Measurements from ENCODE around the gene S100A6.

The S100A6 gene

DNA sequence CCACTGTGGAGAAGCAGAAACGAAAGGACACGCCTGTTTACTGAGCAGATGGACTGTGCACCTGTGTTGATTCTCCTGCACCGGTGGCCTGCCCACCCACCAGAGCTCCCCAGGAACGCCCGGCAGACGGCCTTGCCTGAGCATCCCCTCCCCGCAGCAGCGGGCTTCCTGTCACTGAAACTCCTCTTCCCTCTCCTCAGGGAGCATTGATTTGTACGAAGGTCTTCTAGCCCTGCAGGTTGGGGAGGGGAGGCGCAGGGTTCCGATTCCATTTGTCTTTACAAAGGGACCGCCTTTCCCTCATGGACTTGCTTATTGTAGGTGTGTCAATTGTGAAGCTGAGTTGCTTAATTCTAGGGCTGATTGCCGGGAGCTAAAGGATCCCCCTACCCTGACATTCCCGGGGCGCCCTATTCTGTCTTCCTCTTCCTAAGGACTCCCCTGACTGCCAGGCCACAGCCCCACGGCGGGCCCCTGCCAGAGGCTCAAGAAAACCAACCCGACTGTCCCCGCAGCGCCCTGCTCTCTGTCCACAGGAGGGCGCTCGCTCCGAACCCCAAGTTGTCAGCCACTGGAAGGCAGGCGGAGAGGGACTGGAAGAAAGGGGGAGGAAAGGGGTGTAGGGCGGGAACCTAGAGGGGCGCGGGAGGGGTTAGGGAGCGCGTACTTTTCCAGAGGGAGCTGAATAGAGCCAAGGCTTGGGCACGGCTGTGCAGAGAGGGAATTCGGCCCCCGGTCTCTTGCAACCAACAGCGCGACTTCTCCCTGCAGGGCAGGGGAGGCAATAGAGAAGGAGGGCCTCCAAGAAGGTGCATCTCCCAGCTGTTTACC, 2.8 kb downstream of the S100A6 start:
- H3K4me3 ChIP-seq (ENCODE audit: control insufficient read depth in 1 of 7, extremely low read depth in 1 of 7, insufficient read depth in 4 of 7, low read depth in 2 of 7, low read length in 6 of 7), result peak overlapping the region in 2 of 7 experiments; percentile 30 to 46
- no peak overlapping the region for H3K27ac ChIP-seq (ENCODE audit: insufficient read depth in 1 of 2, low read depth in 1 of 2, low read length in 2 of 2, poor library complexity in 1 of 2, severe bottlenecking in 2 of 2)
- DNase-seq, result peak; percentile 79 to 84 (median 82)
- 45% methylated on average over 23 of the region's 34 CpGs for WGBS (ENCODE audit: insufficient coverage)
- peaks cover 8 to 53% (median 43%) of the 10 kb centered on the region in 4 experiments for H3K4me1 ChIP-seq (ENCODE audit: control extremely low read depth in 1 of 4, control insufficient read depth in 4 of 4, insufficient read depth in 4 of 4, low read length in 3 of 4)
- POLR2A ChIA-PET, result interaction anchor here (1.0 kb wide), 2 partner anchors 12 to 36 kb away, joined by 4 read pairs; partner anchors contain the start of gene S100A4
- no peaks in the 10 kb centered on the region for H3K27me3 ChIP-seq (replicated peaks in 2 of 5; ENCODE audit: control insufficient read depth in 4 of 5, insufficient read depth in 5 of 5, low read length in 4 of 5)
- no peaks in the 10 kb centered on the region for H3K9me3 ChIP-seq (ENCODE audit: control extremely low read depth in 1 of 5, control insufficient read depth in 4 of 5, insufficient read depth in 2 of 5, low read depth in 1 of 5, low read length in 4 of 5)
- H3K36me3 ChIP-seq (ENCODE audit: control insufficient read depth in 4 of 4, insufficient read depth in 4 of 4, low read length in 3 of 4), result peaks cover 0 to 5% (median 2%) of the 10 kb centered on the region in 4 experiments
- CTCF ChIA-PET, result interaction anchor here (0.7 to 7.1 kb wide), 31 partner anchors 8 to 238 kb away, joined by 3 to 169 read pairs (median 5); partner anchors contain the start of genes CHTOP, S100A1, S100A13 and S100A14

DNA sequence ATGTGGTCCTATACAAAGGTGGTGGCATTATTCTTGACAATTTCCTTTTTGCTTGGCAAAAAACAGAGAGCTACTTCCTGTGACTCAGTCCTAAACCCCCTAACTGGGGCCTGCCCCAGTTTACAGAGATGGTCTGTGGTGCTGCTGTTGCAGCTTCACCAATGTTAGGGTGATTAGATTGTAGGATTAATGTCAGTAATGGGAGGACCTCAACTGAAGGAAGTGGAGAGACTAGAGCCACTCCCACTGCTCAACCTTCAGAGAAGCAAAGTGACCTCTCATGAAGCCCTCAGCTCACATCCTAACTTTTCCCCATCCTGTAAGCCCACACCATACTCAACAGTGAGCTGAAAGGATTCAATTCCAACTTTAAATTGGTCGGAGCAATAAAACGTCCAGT, 3.6 kb downstream of the S100A6 start:
- Histone ChIP-seq H3K36me3 (ENCODE audit: control insufficient read depth in 4 of 4, insufficient read depth in 4 of 4, low read length in 3 of 4) (peaks cover 0 to 5% (median 2%) of the 10 kb centered on the region in 4 experiments), H3K27ac (ENCODE audit: insufficient read depth in 1 of 2, low read depth in 1 of 2, low read length in 2 of 2, poor library complexity in 1 of 2, severe bottlenecking in 2 of 2) (peak overlapping the region in 1 of 2 experiments; percentile 4), H3K9me3 (ENCODE audit: control extremely low read depth in 1 of 5, control insufficient read depth in 4 of 5, insufficient read depth in 2 of 5, low read depth in 1 of 5, low read length in 4 of 5) (no peaks in the 10 kb centered on the region), H3K27me3 (replicated peaks in 2 of 5; ENCODE audit: control insufficient read depth in 4 of 5, insufficient read depth in 5 of 5, low read length in 4 of 5) (no peaks in the 10 kb centered on the region), H3K4me1 (ENCODE audit: control extremely low read depth in 1 of 4, control insufficient read depth in 4 of 4, insufficient read depth in 4 of 4, low read length in 3 of 4) (peaks cover 8 to 53% (median 43%) of the 10 kb centered on the region in 4 experiments), H3K4me3 (ENCODE audit: control insufficient read depth in 1 of 7, extremely low read depth in 1 of 7, insufficient read depth in 4 of 7, low read depth in 2 of 7, low read length in 6 of 7) (no peak overlapping the region)
- CTCF ChIA-PET, result interaction anchor here (0.7 to 7.1 kb wide), 21 partner anchors 9 to 239 kb away, joined by 3 to 169 read pairs (median 6); partner anchors contain the start of genes S100A1, S100A13, S100A14 and S100A2
- POLR2A ChIA-PET, result no interaction called here
- 94% methylated on average over 2 of the region's 2 CpGs for WGBS (ENCODE audit: insufficient coverage)
- DNase-seq, result peak in 1 of 3 donors; percentile 24

DNA sequence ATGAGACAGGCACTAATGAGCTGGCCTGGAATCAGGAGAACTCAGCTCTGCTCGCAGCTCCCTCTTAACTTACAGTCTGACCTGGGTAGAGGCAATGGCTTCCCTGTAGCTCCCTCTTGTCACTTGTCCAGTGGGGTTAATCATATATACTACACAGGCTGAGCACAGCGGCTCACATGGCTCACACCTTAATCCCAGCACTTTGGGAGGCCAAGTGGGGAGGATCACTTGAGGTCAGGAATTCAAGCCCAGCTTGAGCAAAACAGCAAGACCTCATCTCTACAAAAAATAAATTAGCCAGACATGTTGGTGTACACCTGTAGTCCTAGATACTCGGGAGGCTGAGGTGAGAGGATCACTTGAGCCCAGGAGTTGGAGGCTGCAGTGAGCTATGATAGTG, 4.2 kb downstream of the S100A6 start:
- peak overlapping the region in 1 of 2 experiments; percentile 4 for H3K27ac ChIP-seq (ENCODE audit: insufficient read depth in 1 of 2, low read depth in 1 of 2, low read length in 2 of 2, poor library complexity in 1 of 2, severe bottlenecking in 2 of 2)
- CTCF ChIA-PET, result interaction anchor here (0.6 to 7.1 kb wide), 18 partner anchors 9 to 239 kb away, joined by 3 to 169 read pairs (median 8); partner anchors contain the start of genes S100A1, S100A13, S100A14 and S100A2
- 100% methylated on average over 2 of the region's 3 CpGs for WGBS (ENCODE audit: insufficient coverage)

GRCh38 chr1:153527683-153528040, 8.1 kb downstream of the S100A6 start:
- Histone ChIP-seq H3K27ac (ENCODE audit: insufficient read depth in 1 of 2, low read depth in 1 of 2, low read length in 2 of 2, poor library complexity in 1 of 2, severe bottlenecking in 2 of 2) (no peak overlapping the region), H3K27me3 (replicated peaks in 2 of 5; ENCODE audit: control insufficient read depth in 4 of 5, insufficient read depth in 5 of 5, low read length in 4 of 5) (no peaks in the 10 kb centered on the region), H3K9me3 (ENCODE audit: control extremely low read depth in 1 of 5, control insufficient read depth in 4 of 5, insufficient read depth in 2 of 5, low read depth in 1 of 5, low read length in 4 of 5) (no peaks in the 10 kb centered on the region), H3K36me3 (ENCODE audit: control insufficient read depth in 4 of 4, insufficient read depth in 4 of 4, low read length in 3 of 4) (no peaks in the 10 kb centered on the region), H3K4me3 (ENCODE audit: control insufficient read depth in 1 of 7, extremely low read depth in 1 of 7, insufficient read depth in 4 of 7, low read depth in 2 of 7, low read length in 6 of 7) (no peak overlapping the region), H3K4me1 (ENCODE audit: control extremely low read depth in 1 of 4, control insufficient read depth in 4 of 4, insufficient read depth in 4 of 4, low read length in 3 of 4) (peaks cover 8 to 29% (median 13%) of the 10 kb centered on the region in 4 experiments)
- 100% methylated on average over 3 of the region's 5 CpGs for WGBS (ENCODE audit: insufficient coverage)
- CTCF ChIA-PET, result interaction anchor here (1.0 to 4.2 kb wide), 7 partner anchors 8 to 89 kb away, joined by 3 to 22 read pairs (median 6); partner anchors contain the start of gene S100A6
- POLR2A ChIA-PET, result no interaction called here
- DNase-seq, result no peak

More for the DNA sequence above, 4.2 kb downstream of the S100A6 start:
- Histone ChIP-seq H3K4me3 (ENCODE audit: control insufficient read depth in 1 of 7, extremely low read depth in 1 of 7, insufficient read depth in 4 of 7, low read depth in 2 of 7, low read length in 6 of 7) (no peak overlapping the region), H3K9me3 (ENCODE audit: control extremely low read depth in 1 of 5, control insufficient read depth in 4 of 5, insufficient read depth in 2 of 5, low read depth in 1 of 5, low read length in 4 of 5) (no peaks in the 10 kb centered on the region), H3K36me3 (ENCODE audit: control insufficient read depth in 4 of 4, insufficient read depth in 4 of 4, low read length in 3 of 4) (peaks cover 0 to 5% (median 2%) of the 10 kb centered on the region in 4 experiments), H3K27me3 (replicated peaks in 2 of 5; ENCODE audit: control insufficient read depth in 4 of 5, insufficient read depth in 5 of 5, low read length in 4 of 5) (no peaks in the 10 kb centered on the region), H3K4me1 (ENCODE audit: control extremely low read depth in 1 of 4, control insufficient read depth in 4 of 4, insufficient read depth in 4 of 4, low read length in 3 of 4) (peaks cover 8 to 53% (median 38%) of the 10 kb centered on the region in 4 experiments)
- POLR2A ChIA-PET, result no interaction called here
- DNase-seq, result no peak

DNA sequence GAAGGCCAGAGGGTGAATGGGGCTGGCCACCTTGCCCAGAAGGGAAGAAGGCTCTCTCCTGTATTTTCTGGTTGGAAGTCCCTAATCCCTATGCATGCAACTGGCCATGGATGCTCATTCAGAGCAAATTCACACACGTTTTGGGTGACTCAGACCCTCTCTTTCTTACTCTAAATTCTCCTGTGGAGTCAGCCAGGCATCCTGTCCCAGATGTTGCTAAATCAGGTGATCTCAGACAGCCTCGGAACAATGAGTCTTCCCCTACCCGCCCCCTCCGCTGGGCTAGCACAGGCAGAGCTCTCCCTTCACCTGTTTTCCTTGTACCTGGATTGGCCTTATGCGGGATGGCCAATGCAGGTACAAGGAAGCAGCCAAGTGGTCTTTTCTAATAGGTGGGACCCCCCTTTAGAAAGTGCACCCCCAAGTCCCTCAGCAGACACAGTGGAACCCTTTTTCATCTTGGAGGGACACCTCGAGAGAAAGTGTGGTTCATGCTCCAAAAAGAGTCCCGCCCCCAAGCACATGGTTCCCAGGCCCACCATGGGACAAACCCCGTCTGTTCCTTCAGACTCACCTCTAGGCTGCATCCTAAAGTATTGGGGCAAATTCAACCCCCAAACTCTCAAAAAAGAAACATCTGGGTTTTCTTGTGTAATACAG, 8.6 kb downstream of the S100A6 start:
- Histone ChIP-seq H3K4me1 (ENCODE audit: control extremely low read depth in 1 of 4, control insufficient read depth in 4 of 4, insufficient read depth in 4 of 4, low read length in 3 of 4) (peaks cover 3 to 24% (median 8%) of the 10 kb centered on the region in 4 experiments), H3K27ac (ENCODE audit: insufficient read depth in 1 of 2, low read depth in 1 of 2, low read length in 2 of 2, poor library complexity in 1 of 2, severe bottlenecking in 2 of 2) (no peak overlapping the region), H3K27me3 (replicated peaks in 2 of 5; ENCODE audit: control insufficient read depth in 4 of 5, insufficient read depth in 5 of 5, low read length in 4 of 5) (no peaks in the 10 kb centered on the region), H3K4me3 (ENCODE audit: control insufficient read depth in 1 of 7, extremely low read depth in 1 of 7, insufficient read depth in 4 of 7, low read depth in 2 of 7, low read length in 6 of 7) (no peak overlapping the region), H3K36me3 (ENCODE audit: control insufficient read depth in 4 of 4, insufficient read depth in 4 of 4, low read length in 3 of 4) (no peaks in the 10 kb centered on the region), H3K9me3 (ENCODE audit: control extremely low read depth in 1 of 5, control insufficient read depth in 4 of 5, insufficient read depth in 2 of 5, low read depth in 1 of 5, low read length in 4 of 5) (no peaks in the 10 kb centered on the region)
- 95% methylated on average over 7 of the region's 8 CpGs for WGBS (ENCODE audit: insufficient coverage)
- no peak for DNase-seq
- ChIA-PET POLR2A (no interaction called here), CTCF (interaction anchor here (1.0 to 4.2 kb wide), 9 partner anchors 8 to 100 kb away, joined by 3 to 22 read pairs (median 6); partner anchors contain the start of genes S100A13 and S100A6)

GRCh38 chr1:153526132-153526543, 9.7 kb downstream of the S100A6 start:
- WGBS (ENCODE audit: insufficient coverage), result 25% methylated on average over 6 of the region's 8 CpGs
- no peak for DNase-seq
- Histone ChIP-seq H3K27ac (ENCODE audit: insufficient read depth in 1 of 2, low read depth in 1 of 2, low read length in 2 of 2, poor library complexity in 1 of 2, severe bottlenecking in 2 of 2) (no peak overlapping the region), H3K36me3 (ENCODE audit: control insufficient read depth in 4 of 4, insufficient read depth in 4 of 4, low read length in 3 of 4) (no peaks in the 10 kb centered on the region), H3K27me3 (replicated peaks in 2 of 5; ENCODE audit: control insufficient read depth in 4 of 5, insufficient read depth in 5 of 5, low read length in 4 of 5) (no peaks in the 10 kb centered on the region), H3K9me3 (ENCODE audit: control extremely low read depth in 1 of 5, control insufficient read depth in 4 of 5, insufficient read depth in 2 of 5, low read depth in 1 of 5, low read length in 4 of 5) (no peaks in the 10 kb centered on the region), H3K4me3 (ENCODE audit: control insufficient read depth in 1 of 7, extremely low read depth in 1 of 7, insufficient read depth in 4 of 7, low read depth in 2 of 7, low read length in 6 of 7) (no peak overlapping the region), H3K4me1 (ENCODE audit: control extremely low read depth in 1 of 4, control insufficient read depth in 4 of 4, insufficient read depth in 4 of 4, low read length in 3 of 4) (peaks cover 0 to 17% (median 4%) of the 10 kb centered on the region in 4 experiments)
- POLR2A ChIA-PET, result no interaction called here
- CTCF ChIA-PET, result interaction anchor here (1.0 to 4.2 kb wide), 8 partner anchors 9 to 101 kb away, joined by 3 to 22 read pairs (median 8); partner anchors contain the start of genes S100A13 and S100A6

All from common myeloid progenitor, CD34-positive (primary cell).